ENCODE results near the gene NUP210L. TPM values are rescaled to one million over a fixed set of nuclear protein-coding genes. Genes with fewer than 3 reads are reported as not detected.
A peak's percentile ranks its signal among the peaks of the same experiment; 100 is the strongest.

Gene NUP210L
- total and polyA plus RNA-seq, 8 donors: 0.02 to 0.06 (median 0.05) TPM; not detected in 4

DNA sequence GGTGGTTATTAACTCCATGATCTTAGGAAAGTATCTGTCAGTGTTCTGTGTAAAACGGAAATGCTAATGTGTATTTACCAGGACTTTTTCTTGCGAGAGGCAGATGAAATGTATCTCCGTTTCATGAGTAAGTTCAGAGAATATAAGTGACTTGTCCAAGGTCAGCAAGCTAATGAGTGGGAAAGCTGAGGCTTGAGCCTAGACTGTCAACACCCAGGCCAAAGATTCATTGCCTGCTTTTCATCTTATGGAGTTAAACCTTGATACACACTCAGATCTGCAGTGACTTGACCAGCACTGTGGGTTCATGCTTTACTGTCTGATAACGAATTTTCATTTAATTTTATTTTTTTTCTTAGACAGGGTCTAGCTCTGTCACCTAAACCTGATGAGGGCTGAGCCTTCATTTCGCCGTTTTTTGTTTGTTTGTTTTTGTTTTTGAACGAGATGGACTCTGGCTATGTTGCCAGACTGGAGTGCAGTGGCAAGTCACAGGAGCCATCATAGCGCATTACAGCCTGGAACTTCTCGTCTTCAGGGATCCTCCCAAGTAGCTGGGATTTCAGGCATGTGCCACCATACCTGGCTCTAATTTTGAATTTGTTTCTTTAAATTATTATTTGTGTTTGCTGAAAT is 176.5 kb downstream of the NUP210L start:
- no peak for DNase-seq
- no peak for TF ChIP-seq CTCF (IDR thresholded peaks at IDR 0.05)
- peak overlapping the region in 3 of 4 donors; percentile 88 to 93 (median 91) for H3K27ac ChIP-seq
- intact Hi-C loops (cut with DNase I): no loop called here
- H3K4me1 ChIP-seq: peaks cover 0 to 15% (median 0%) of the 10 kb centered on the region in 3 donors
- FAIRE-seq: no peak
- peak overlapping the region in 2 of 4 donors; percentile 73 to 93 for H3K4me3 ChIP-seq
- peaks cover 5 to 21% (median 21%) of the 10 kb centered on the region in 3 donors for H3K36me3 ChIP-seq
- WGBS, 2 donors: 46 to 53% methylated on average over 9 of the region's 9 CpGs
- H3K27me3 ChIP-seq: no peaks in the 10 kb centered on the region
- no peaks in the 10 kb centered on the region for H3K9me3 ChIP-seq
- no peak for ATAC-seq

- peak within 1 kb of the TSS; percentile 88 to 96 (median 92) for H3K27ac ChIP-seq
These were observed 177.3 kb downstream of the NUP210L start, which contains the start of gene JTB for GRCh38 chr1:153977250-153978240. TSS of gene JTB (minus strand) at chr1:153977674. CDS start at chr1:153977252, 422 bp downstream.

GRCh38 chr1:153976819-153977249 is 178.0 kb downstream of the NUP210L start:
- Histone ChIP-seq H3K36me3 (peaks cover 5 to 21% (median 21%) of the 10 kb centered on the region in 3 donors), H3K27ac (peak overlapping the region; percentile 88 to 96 (median 92)), H3K4me3 (peak overlapping the region; percentile 73 to 93 (median 85)), H3K27me3 (no peaks in the 10 kb centered on the region), H3K9me3 (no peaks in the 10 kb centered on the region), H3K4me1 (peaks cover 0 to 15% (median 0%) of the 10 kb centered on the region in 3 donors)
- intact Hi-C loops (cut with DNase I): no loop called here
- WGBS, 2 donors: 1% methylated on average over 16 of the region's 16 CpGs
- TF ChIP-seq CTCF (IDR thresholded peaks at IDR 0.05): no peak
- FAIRE-seq (no peak), DNase-seq (no peak), ATAC-seq (peak; percentile 3 to 15 (median 6))

More at GRCh38 chr1:153977250-153978240, 177.3 kb downstream of the NUP210L start, which contains the start of gene JTB:
- Histone ChIP-seq H3K27me3 (no peaks in the 10 kb centered on the region), H3K9me3 (no peaks in the 10 kb centered on the region), H3K36me3 (peaks cover 5 to 21% (median 21%) of the 10 kb centered on the region in 3 donors), H3K4me3 (peak within 1 kb of the TSS; percentile 73 to 93 (median 85)), H3K4me1 (peaks cover 0 to 15% (median 0%) of the 10 kb centered on the region in 3 donors)
- TF ChIP-seq CTCF (IDR thresholded peaks at IDR 0.05): no peak
- intact Hi-C loops (cut with DNase I): no loop called here
- 0% methylated on average over 73 to 75 of the region's 75 CpGs for WGBS, 2 donors
- DNase-seq (peak; percentile 82 to 95 (median 88)), FAIRE-seq (no peak), ATAC-seq (peak; percentile 96 to 98 (median 97))

DNA sequence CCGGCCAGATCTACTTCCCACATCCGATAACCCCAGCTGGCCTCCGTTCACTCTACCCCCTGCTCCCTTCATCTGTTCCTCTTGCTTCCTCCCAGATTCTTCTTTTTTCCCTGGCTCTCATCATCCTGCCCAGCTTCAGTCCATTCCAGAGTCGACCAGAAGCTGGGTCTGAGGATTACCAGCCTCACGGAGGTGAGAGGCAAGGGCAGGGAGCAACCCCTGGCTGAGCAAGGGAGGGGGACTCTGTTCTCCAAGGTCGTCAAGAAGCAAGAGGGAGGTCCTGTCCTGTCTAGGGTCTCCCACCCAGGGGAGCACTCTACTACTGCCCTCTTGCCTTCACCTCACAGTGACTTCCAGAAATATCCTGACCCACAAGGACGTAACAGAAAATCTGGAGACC is 181.3 kb downstream of the NUP210L start:
- FAIRE-seq (no peak), DNase-seq (peak in 2 of 6 donors; percentile 11 to 23), ATAC-seq (no peak)
- H3K27me3 ChIP-seq: no peaks in the 10 kb centered on the region
- no peak overlapping the region for H3K27ac ChIP-seq
- H3K36me3 ChIP-seq: peaks cover 5 to 21% (median 21%) of the 10 kb centered on the region in 3 donors
- intact Hi-C loops (cut with DNase I): no loop called here
- no peaks in the 10 kb centered on the region for H3K9me3 ChIP-seq
- no peak for TF ChIP-seq CTCF (IDR thresholded peaks at IDR 0.05)
- H3K4me1 ChIP-seq: peaks cover 0 to 19% (median 0%) of the 10 kb centered on the region in 3 donors
- whole genome bisulfite sequencing, 2 donors: 77 to 78% methylated on average over 7 of the region's 7 CpGs
- H3K4me3 ChIP-seq: no peak overlapping the region

Data from pancreas (tissue), 10 donors.